Karpas-422 (cell line): ENCODE measurements around the gene ATOX1. TPM values are rescaled to one million over a fixed set of nuclear protein-coding genes. Genes with fewer than 3 reads are reported as not detected.
"Not testable (repeated sequence)": the region's sequence is repeated elsewhere in the genome, so short reads cannot be mapped to it uniquely, and the experiment has no call there.

ENCODE experiments used
- DNase-seq: peaks from one replicate; pipeline ENCODE4 v3.0.0-alpha.2; 2015
- H2AFZ ChIP-seq: fragments of 200-600 bp; sonication (generic); 2 replicates; pipeline ENCODE4 v1.6.1; 2014; ENCODE audit warnings: antibody characterized with exemption, low read length, mixed read lengths
- H3K27ac ChIP-seq: fragments of 200-600 bp; sonication (generic); 2 replicates; pipeline ENCODE4 v1.5.1; 2014; ENCODE audit warnings: mild to moderate bottlenecking, low read length, moderate library complexity
- H3K27me3 ChIP-seq: fragments of 200-600 bp; sonication (generic); 2 replicates; pipeline ENCODE4 v1.6.1; 2014; ENCODE audit warnings: low read length, mixed read lengths
- H3K36me3 ChIP-seq: fragments of 200-600 bp; sonication (generic); 2 replicates; pipeline ENCODE4 v1.6.1; 2014; ENCODE audit warnings: low read length, mixed read lengths; ENCODE audit not compliant: insufficient read depth
- H3K4me1 ChIP-seq: fragments of 200-600 bp; sonication (generic); 2 replicates; pipeline ENCODE4 v1.6.1; 2014; ENCODE audit warnings: mild to moderate bottlenecking, low read length, mixed read lengths
- H3K4me2 ChIP-seq: fragments of 200-600 bp; sonication (generic); 2 replicates; pipeline ENCODE4 v1.6.1; 2014; ENCODE audit warnings: low read length, low read depth, mild to moderate bottlenecking; ENCODE audit not compliant: poor library complexity, severe bottlenecking
- H3K4me3 ChIP-seq: fragments of 200-600 bp; sonication (generic); 2 replicates; pipeline ENCODE4 v1.5.1; 2014; ENCODE audit warnings: mild to moderate bottlenecking, antibody characterized with exemption, low read length, mixed read lengths
- H3K79me2 ChIP-seq: fragments of 200-600 bp; sonication (generic); 2 replicates; pipeline ENCODE4 v1.6.1; 2014; ENCODE audit warnings: mild to moderate bottlenecking, low read length, mixed read lengths
- H3K9ac ChIP-seq: fragments of 200-600 bp; sonication (generic); 2 replicates; pipeline ENCODE4 v1.6.0; 2014; ENCODE audit warnings: low read length
- H3K9me2 ChIP-seq: fragments of 200-600 bp; sonication (generic), shearing (Covaris generic); replicated peaks from 2 replicates; pipeline ENCODE4 v1.6.0; 2014; ENCODE audit warnings: mild to moderate bottlenecking, low read length, moderate library complexity; ENCODE audit not compliant: insufficient read depth
- H3K9me3 ChIP-seq: fragments of 300-700, 200-600 bp; sonication (generic); 2 replicates; pipeline ENCODE4 v1.6.1; 2014; ENCODE audit warnings: low read length, mixed read lengths
- H4K20me1 ChIP-seq: fragments of 200-600 bp; sonication (generic); 2 replicates; pipeline ENCODE4 v1.6.1; 2014; ENCODE audit warnings: mild to moderate bottlenecking, antibody characterized with exemption, low read length, low read depth; ENCODE audit not compliant: insufficient read depth
- total RNA-seq: library from RNA; depleted of rRNA; stranded (reverse); fragments of >200 nt; shearing (Covaris generic); gene quantifications from 2 replicates; pipeline ENCODE4 v1.2.3, GENCODE V29; 2014; ENCODE audit warnings: low replicate concordance

ATOX1 gene
- total RNA-seq, 1 experiment from 2014 or later: 104 TPM

DNA sequence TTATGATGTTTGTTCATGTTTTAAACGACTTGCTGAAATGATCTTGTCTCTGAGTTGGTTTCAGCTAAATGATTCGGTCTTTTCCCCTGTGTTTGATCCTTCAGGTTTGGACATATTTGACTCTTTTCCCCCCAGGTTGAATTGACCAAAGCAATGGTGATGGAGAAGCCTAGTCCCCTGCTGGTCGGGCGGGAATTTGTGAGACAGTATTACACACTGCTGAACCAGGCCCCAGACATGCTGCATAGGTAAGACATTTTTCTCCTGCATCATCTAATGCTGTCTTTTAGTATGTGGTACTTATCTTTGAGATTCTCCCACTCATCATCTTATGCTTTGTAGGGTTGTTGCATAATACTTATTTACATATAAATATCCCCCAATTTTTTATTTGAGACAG lies 28.0 kb upstream of the ATOX1 start:
- no peak overlapping the region for H3K4me2 ChIP-seq
- H3K79me2 ChIP-seq: peaks cover 99% of the 10 kb centered on the region
- no peaks in the 10 kb centered on the region for H3K9me2 ChIP-seq
- peaks cover 18% of the 10 kb centered on the region for H3K4me1 ChIP-seq
- no peak for DNase-seq
- no peak overlapping the region for H2AFZ ChIP-seq
- H3K9ac ChIP-seq: no peak overlapping the region
- H3K27me3 ChIP-seq: no peaks in the 10 kb centered on the region
- peaks cover 62% of the 10 kb centered on the region for H4K20me1 ChIP-seq
- H3K36me3 ChIP-seq: peaks cover 58% of the 10 kb centered on the region
- no peaks in the 10 kb centered on the region for H3K9me3 ChIP-seq
- H3K4me3 ChIP-seq: no peak overlapping the region
- no peak overlapping the region for H3K27ac ChIP-seq

GRCh38 chr5:151784141-151784540 lies 25.7 kb upstream of the ATOX1 start:
- Histone ChIP-seq H2AFZ (no peak overlapping the region), H4K20me1 (peaks cover 76% of the 10 kb centered on the region), H3K4me3 (no peak overlapping the region), H3K9ac (no peak overlapping the region), H3K27me3 (no peaks in the 10 kb centered on the region), H3K79me2 (peaks cover 100% of the 10 kb centered on the region), H3K9me3 (no peaks in the 10 kb centered on the region), H3K9me2 (no peaks in the 10 kb centered on the region), H3K4me2 (no peak overlapping the region), H3K27ac (no peak overlapping the region), H3K36me3 (peaks cover 51% of the 10 kb centered on the region), H3K4me1 (peaks cover 37% of the 10 kb centered on the region)
- no peak for DNase-seq

DNA sequence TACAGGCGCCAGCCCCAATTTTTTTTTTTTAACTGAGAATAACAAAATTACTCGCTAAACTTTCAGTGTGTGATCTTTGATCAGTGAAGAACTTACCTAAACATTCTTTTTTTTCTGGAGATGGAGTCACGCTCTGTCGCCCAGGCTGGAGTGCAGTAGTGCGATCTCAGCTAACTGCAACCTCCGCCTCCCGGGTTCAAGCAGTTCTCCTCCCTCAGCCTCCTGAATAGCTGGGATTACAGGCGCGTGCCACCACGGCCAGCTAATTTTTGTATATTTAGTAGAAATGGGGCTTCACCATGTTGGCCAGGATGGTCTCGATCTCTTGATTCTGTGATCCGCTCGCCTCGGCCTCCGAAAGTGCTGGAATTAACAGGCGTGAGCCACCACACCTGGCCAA lies 25.2 kb upstream of the ATOX1 start:
- Histone ChIP-seq H4K20me1 (peaks cover 80% of the 10 kb centered on the region), H3K36me3 (peaks cover 53% of the 10 kb centered on the region), H3K4me1 (peaks cover 40% of the 10 kb centered on the region), H3K79me2 (peaks cover 100% of the 10 kb centered on the region)
- H3K27ac ChIP-seq, H3K9me3 ChIP-seq, H2AFZ ChIP-seq, H3K9me2 ChIP-seq, H3K27me3 ChIP-seq, DNase-seq, H3K4me3 ChIP-seq, H3K4me2 ChIP-seq, H3K9ac ChIP-seq: not testable (repeated sequence)

DNA sequence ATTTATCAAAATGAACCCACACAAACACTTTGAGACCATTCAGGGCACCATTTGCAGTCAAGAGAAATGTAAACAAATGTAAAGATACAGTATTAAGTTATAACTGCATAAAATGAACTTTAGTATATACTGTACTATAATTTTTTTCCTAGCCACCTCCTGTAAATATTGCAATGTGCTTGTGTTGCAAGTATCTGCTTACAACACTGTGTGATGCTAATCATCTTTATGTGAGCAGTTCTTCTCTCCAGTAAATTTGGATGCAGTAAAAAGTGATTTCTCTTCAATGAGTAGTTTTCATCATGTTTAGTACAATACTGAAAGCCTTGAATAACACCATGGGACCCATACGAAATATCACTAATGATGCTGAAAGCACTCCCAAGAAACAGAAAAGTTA lies 22.8 kb upstream of the ATOX1 start:
- no peak overlapping the region for H3K4me2 ChIP-seq
- no peak overlapping the region for H3K9ac ChIP-seq
- H3K79me2 ChIP-seq: peaks cover 100% of the 10 kb centered on the region
- H3K36me3 ChIP-seq: peaks cover 52% of the 10 kb centered on the region
- DNase-seq: no peak
- H3K27ac ChIP-seq: no peak overlapping the region
- no peak overlapping the region for H2AFZ ChIP-seq
- H3K4me3 ChIP-seq: no peak overlapping the region
- no peaks in the 10 kb centered on the region for H3K9me2 ChIP-seq
- peaks cover 90% of the 10 kb centered on the region for H4K20me1 ChIP-seq
- H3K27me3 ChIP-seq: no peaks in the 10 kb centered on the region
- H3K9me3 ChIP-seq: no peaks in the 10 kb centered on the region
- H3K4me1 ChIP-seq: peaks cover 57% of the 10 kb centered on the region

- H3K79me2 ChIP-seq: peaks cover 100% of the 10 kb centered on the region
- H4K20me1 ChIP-seq: peaks cover 91% of the 10 kb centered on the region
- peaks cover 53% of the 10 kb centered on the region for H3K36me3 ChIP-seq
- H2AFZ ChIP-seq: no peak overlapping the region
- no peaks in the 10 kb centered on the region for H3K27me3 ChIP-seq
- no peak for DNase-seq
- no peak overlapping the region for H3K4me3 ChIP-seq
- no peak overlapping the region for H3K4me2 ChIP-seq
- H3K4me1 ChIP-seq: peaks cover 66% of the 10 kb centered on the region
- no peak overlapping the region for H3K27ac ChIP-seq
- no peaks in the 10 kb centered on the region for H3K9me3 ChIP-seq
- H3K9ac ChIP-seq: no peak overlapping the region
- H3K9me2 ChIP-seq: no peaks in the 10 kb centered on the region
Observed at GRCh38 chr5:151780348-151780747, 21.9 kb upstream of the ATOX1 start.

DNA sequence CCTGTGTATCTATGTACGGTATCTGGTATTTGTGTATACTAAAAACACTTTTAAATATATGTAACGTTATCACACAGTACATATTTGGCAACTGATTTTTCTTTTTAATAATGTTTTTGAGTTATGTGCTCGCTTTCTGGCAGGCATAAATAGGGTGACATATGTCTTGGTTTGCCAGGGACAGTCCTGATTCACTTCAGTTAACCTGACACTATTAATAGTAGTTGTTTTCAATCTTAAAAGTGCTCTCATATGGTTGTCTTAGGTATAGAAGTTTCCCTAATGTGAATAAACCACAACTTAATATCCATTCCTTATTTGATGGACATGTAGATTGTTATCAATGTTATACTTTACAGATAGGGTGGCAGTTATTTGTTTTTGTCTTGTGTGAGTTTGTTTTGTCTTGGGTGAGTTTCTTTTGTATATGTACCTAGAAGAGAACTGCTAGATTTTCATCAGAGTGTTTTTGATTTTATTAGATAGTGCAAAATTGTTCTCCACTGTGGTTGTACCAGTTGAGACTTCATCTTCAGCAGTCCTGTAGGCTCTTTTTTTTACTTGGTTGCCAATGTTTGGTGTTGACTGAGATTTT lies 21.2 kb upstream of the ATOX1 start:
- DNase-seq: no peak
- H3K36me3 ChIP-seq: peaks cover 53% of the 10 kb centered on the region
- H4K20me1 ChIP-seq: peaks cover 91% of the 10 kb centered on the region
- no peaks in the 10 kb centered on the region for H3K9me2 ChIP-seq
- no peak overlapping the region for H3K4me3 ChIP-seq
- no peaks in the 10 kb centered on the region for H3K9me3 ChIP-seq
- no peaks in the 10 kb centered on the region for H3K27me3 ChIP-seq
- H3K79me2 ChIP-seq: peaks cover 100% of the 10 kb centered on the region
- H3K4me1 ChIP-seq: peaks cover 73% of the 10 kb centered on the region
- no peak overlapping the region for H3K4me2 ChIP-seq
- no peak overlapping the region for H3K9ac ChIP-seq
- H2AFZ ChIP-seq: no peak overlapping the region
- no peak overlapping the region for H3K27ac ChIP-seq

- H3K4me2 ChIP-seq: peak overlapping the region; percentile 98
- no peaks in the 10 kb centered on the region for H3K27me3 ChIP-seq
- peak overlapping the region; percentile 93 for H3K9ac ChIP-seq
- H3K9me2 ChIP-seq: no peaks in the 10 kb centered on the region
- 0 out of 2 replicates have a peak overlapping the region, but pooled peaks have one; percentile 40 for H3K27ac ChIP-seq
- H3K9me3 ChIP-seq: no peaks in the 10 kb centered on the region
- peaks cover 78% of the 10 kb centered on the region for H4K20me1 ChIP-seq
- DNase-seq: no peak
- H2AFZ ChIP-seq: no peak overlapping the region
- peaks cover 83% of the 10 kb centered on the region for H3K79me2 ChIP-seq
- peaks cover 70% of the 10 kb centered on the region for H3K4me1 ChIP-seq
- H3K4me3 ChIP-seq: peak overlapping the region; percentile 95
- H3K36me3 ChIP-seq: peaks cover 66% of the 10 kb centered on the region
Observed at GRCh38 chr5:151775025-151775606, 16.7 kb upstream of the ATOX1 start.

DNA sequence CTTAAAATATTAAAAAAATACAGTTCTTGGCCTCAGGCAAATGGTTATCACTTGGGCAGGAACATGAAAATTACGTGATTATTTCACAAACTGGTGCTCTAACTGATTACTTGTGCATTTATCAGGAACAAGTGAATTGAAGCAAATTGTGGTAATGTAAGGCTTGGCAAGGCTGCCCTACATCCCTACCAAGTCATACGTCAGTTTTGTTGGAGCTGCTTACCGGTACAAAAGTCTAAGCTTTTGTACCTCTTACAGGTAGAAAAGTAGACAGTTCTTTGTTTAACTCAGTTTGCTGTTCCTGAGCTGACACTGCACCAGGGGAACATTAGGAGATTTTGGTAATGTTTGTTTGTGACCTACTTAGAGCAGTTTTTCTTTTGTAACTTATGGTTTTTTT lies 15.5 kb upstream of the ATOX1 start:
- H3K9me3 ChIP-seq: no peaks in the 10 kb centered on the region
- no peaks in the 10 kb centered on the region for H3K9me2 ChIP-seq
- DNase-seq: peak; percentile 52
- no peak overlapping the region for H2AFZ ChIP-seq
- H3K9ac ChIP-seq: peak overlapping the region; percentile 93
- peaks cover 73% of the 10 kb centered on the region for H3K79me2 ChIP-seq
- peaks cover 55% of the 10 kb centered on the region for H3K36me3 ChIP-seq
- H4K20me1 ChIP-seq: peaks cover 66% of the 10 kb centered on the region
- H3K4me3 ChIP-seq: peak overlapping the region; percentile 95
- peaks cover 64% of the 10 kb centered on the region for H3K4me1 ChIP-seq
- peak overlapping the region; percentile 40; the same call in 1 of the 2 replicates for H3K27ac ChIP-seq
- no peaks in the 10 kb centered on the region for H3K27me3 ChIP-seq
- H3K4me2 ChIP-seq: peak overlapping the region; percentile 98
